HEK293T (cell line): ENCODE data around the gene TMPRSS9.

Source experiments
- CTCF ChIA-PET: fragments of 350-600 bp; formaldehyde crosslinking; extraction: SDS; loops from one replicate; lab custom pipeline; 2021; ENCODE audit warnings: antibody characterized with exemption, inconsistent platforms; lab: Yijun Ruan, JAX
- POLR2A ChIA-PET: fragments of 350-600 bp; formaldehyde crosslinking; extraction: SDS; loops from one replicate; lab custom pipeline; 2020; ENCODE audit warnings: antibody characterized with exemption, inconsistent platforms; lab: Yijun Ruan, JAX
- DNase-seq: peaks from one replicate; pipeline ENCODE4 v3.0.0; 2012; ENCODE audit warnings: mixed read lengths; ENCODE audit errors: extremely low spot score
- ARNT ChIP-seq: fragments of 450-650 bp; IDR thresholded peaks from 2 replicates; pipeline ENCODE4 v1.6.1; 2017; ENCODE audit warnings: mild to moderate bottlenecking
- BHLHE40 ChIP-seq: fragments of 450-650 bp; IDR thresholded peaks from 2 replicates; pipeline ENCODE4 v1.6.1; 2016; ENCODE audit warnings: mild to moderate bottlenecking, moderate library complexity, borderline replicate concordance
- CTBP1 ChIP-seq: fragments of 450-650 bp; IDR thresholded peaks from 2 replicates; pipeline ENCODE4 v1.6.1; 2016; ENCODE audit warnings: borderline replicate concordance
- ELF4 ChIP-seq: fragments of 450-650 bp; IDR thresholded peaks from 2 replicates; pipeline ENCODE4 v1.6.1; 2017; ENCODE audit warnings: antibody characterized with exemption
- FOXA1 ChIP-seq: fragments of 450-650 bp; IDR thresholded peaks from 2 replicates; pipeline ENCODE4 v1.6.1; 2016; ENCODE audit warnings: mild to moderate bottlenecking
- FOXK2 ChIP-seq: fragments of 450-650 bp; IDR thresholded peaks from 2 replicates; pipeline ENCODE4 v1.6.1; 2016; ENCODE audit warnings: mild to moderate bottlenecking
- FOXM1 ChIP-seq: fragments of 450-650 bp; IDR thresholded peaks from 2 replicates; pipeline ENCODE4 v1.6.1; 2017; ENCODE audit warnings: mild to moderate bottlenecking, borderline replicate concordance
- HDGF ChIP-seq: fragments of 450-650 bp; IDR thresholded peaks from 2 replicates; pipeline ENCODE4 v1.6.1; 2017; ENCODE audit warnings: antibody characterized with exemption, borderline replicate concordance
- NFRKB ChIP-seq: fragments of 450-650 bp; IDR thresholded peaks from 2 replicates; pipeline ENCODE4 v1.6.1; 2016; ENCODE audit warnings: mild to moderate bottlenecking, moderate library complexity
- PKNOX1 ChIP-seq: fragments of 450-650 bp; IDR thresholded peaks from 2 replicates; pipeline ENCODE4 v1.6.1; 2016
- SP1 ChIP-seq: fragments of 450-650 bp; IDR thresholded peaks from 2 replicates; pipeline ENCODE4 v1.6.1; 2017
- SUZ12 ChIP-seq: fragments of 450-650 bp; IDR thresholded peaks from 2 replicates; pipeline ENCODE4 v1.6.1; 2016; ENCODE audit warnings: mild to moderate bottlenecking
- TARDBP ChIP-seq: fragments of 450-650 bp; IDR thresholded peaks from 2 replicates; pipeline ENCODE4 v1.6.1; 2016

TMPRSS9 gene

GRCh38 chr19:2336528-2337328, 23.3 kb upstream of the TMPRSS9 start:
- no peak for DNase-seq
- peak; percentile 42 for TF ChIP-seq TARDBP
- TF ChIP-seq PKNOX1, result no peak
- ChIA-PET POLR2A (no interaction called here), CTCF (no interaction called here)

- POLR2A ChIA-PET, result no interaction called here
Measured at GRCh38 chr19:2337329-2337707, 22.7 kb upstream of the TMPRSS9 start.

GRCh38 chr19:2338055-2338615, 21.9 kb upstream of the TMPRSS9 start:
- DNase-seq, result no peak
- no peak for TF ChIP-seq NFRKB
- no peak for TF ChIP-seq SP1
- TF ChIP-seq ELF4, result no peak
- no peak for TF ChIP-seq ARNT
- TF ChIP-seq HDGF, result no peak
- no peak for TF ChIP-seq TARDBP
- POLR2A ChIA-PET, result no interaction called here
- CTCF ChIA-PET, result no interaction called here

More at GRCh38 chr19:2337329-2337707, 22.7 kb upstream of the TMPRSS9 start:
- CTCF ChIA-PET, result no interaction called here
- DNase-seq, result peak; percentile 64
- TF ChIP-seq PKNOX1, result no peak
- no peak for TF ChIP-seq NFRKB
- TF ChIP-seq CTBP1, result no peak

GRCh38 chr19:2338751-2339643, 21.1 kb upstream of the TMPRSS9 start:
- ChIA-PET CTCF (interaction anchor here (0.6 kb wide), 1 partner anchor 566 kb away, joined by 3 read pairs; no protein-coding TSS in a partner anchor), POLR2A (interaction anchor here (1.2 kb wide), 1 partner anchor 11 kb away, joined by 3 read pairs; the partner anchor contains the start of gene LSM7)
- DNase-seq, result no peak
- TF ChIP-seq FOXK2 (no peak), PKNOX1 (no peak), BHLHE40 (no peak), ELF4 (no peak), FOXM1 (no peak), HDGF (no peak), SUZ12 (no peak), TARDBP (no peak), ARNT (no peak)

GRCh38 chr19:2339644-2340310, 20.3 kb upstream of the TMPRSS9 start:
- CTCF ChIA-PET, result interaction anchor here (0.6 kb wide), 1 partner anchor 566 kb away, joined by 3 read pairs; no protein-coding TSS in a partner anchor
- POLR2A ChIA-PET, result interaction anchor here (1.2 kb wide), 1 partner anchor 12 kb away, joined by 3 read pairs; the partner anchor contains the start of gene LSM7

GRCh38 chr19:2340496-2341243, 19.4 kb upstream of the TMPRSS9 start:
- CTCF ChIA-PET, result no interaction called here
- no peak for DNase-seq
- no peak for TF ChIP-seq CTBP1
- TF ChIP-seq FOXM1, result no peak
- POLR2A ChIA-PET, result no interaction called here

More at GRCh38 chr19:2339644-2340310, 20.3 kb upstream of the TMPRSS9 start:
- TF ChIP-seq ELF4 (no peak), ARNT (no peak), HDGF (no peak), FOXA1 (no peak)
- no peak for DNase-seq
